ENCODE measurements around the gene RSPO3.

- TF ChIP-seq CTCF (IDR thresholded peaks at IDR 0.05; ENCODE audit: low read length) (no peak), EZH2 (IDR thresholded peaks at IDR 0.05; ENCODE audit: borderline replicate concordance, low read length) (no peak)
Observed at GRCh38 chr6:127076466-127076865, 42.0 kb upstream of the RSPO3 start.
